HEK293 (cell line): ENCODE results near the gene SLC30A10.
A peak's percentile ranks its signal among the peaks of the same experiment; 100 is the strongest.

Experiments used
- CTCF ChIA-PET: fragments of 350-600 bp; formaldehyde crosslinking; extraction: SDS; loops from one replicate; lab custom pipeline; 2021; ENCODE audit warnings: antibody characterized with exemption; lab: Yijun Ruan, JAX
- POLR2A ChIA-PET: fragments of 300-600 bp; formaldehyde crosslinking; extraction: SDS; loops from one replicate; lab custom pipeline; 2020; ENCODE audit warnings: antibody characterized with exemption, inconsistent platforms; lab: Yijun Ruan, JAX
- H3K27ac ChIP-seq: fragments of 200-500 bp; sonication (Bioruptor generic); 2 replicates; pipeline ENCODE4 v1.5.1; 2014; ENCODE audit warnings: low read depth, low read length, control low read depth, inconsistent platforms; ENCODE audit errors: extremely low read depth
- H3K36me3 ChIP-seq, 2 experiments: fragments of 200-500 bp in 1 of 2; sonication (Bioruptor generic) in 1 of 2; 1 replicate in 1 of 2; 2 replicates in 1 of 2; pipeline ENCODE4 v1.5.1; 2014 to 2017; ENCODE audit warnings: inconsistent platforms in 2 of 2, low read length in 2 of 2; ENCODE audit not compliant: control insufficient read depth in 2 of 2, insufficient read depth in 1 of 2
- H3K4me1 ChIP-seq: fragments of 200-500 bp; sonication (Bioruptor generic); 2 replicates; pipeline ENCODE4 v1.5.1; 2014; ENCODE audit warnings: mild to moderate bottlenecking, low read length, inconsistent platforms; ENCODE audit not compliant: control insufficient read depth, insufficient read depth
- H3K4me3 ChIP-seq: 2 replicates; pipeline ENCODE4 v1.5.1; 2011; ENCODE audit warnings: low read depth, mild to moderate bottlenecking, control low read depth, low read length, moderate library complexity
- H3K9me3 ChIP-seq: fragments of 200-500 bp; sonication (Bioruptor generic); 2 replicates; pipeline ENCODE4 v1.5.1; 2014; ENCODE audit warnings: low read depth, low read length, inconsistent platforms; ENCODE audit not compliant: control insufficient read depth, insufficient read depth
- CTCF ChIP-seq: fragments of 450-650 bp; formaldehyde crosslinking; IDR thresholded peaks from 2 replicates; pipeline ENCODE4 v1.5.1; 2016; ENCODE audit warnings: missing biosample characterization, missing genetic modification characterization
- FEZF1 ChIP-seq: fragments of 450-650 bp; formaldehyde crosslinking; IDR thresholded peaks from 2 replicates; pipeline ENCODE4 v1.5.1; 2016; ENCODE audit warnings: missing biosample characterization, missing genetic modification characterization
- GLI4 ChIP-seq: fragments of 450-650 bp; formaldehyde crosslinking; IDR thresholded peaks from 2 replicates; pipeline ENCODE4 v1.5.1; 2016; ENCODE audit warnings: missing biosample characterization, missing genetic modification characterization
- MZF1 ChIP-seq: fragments of 450-650 bp; formaldehyde crosslinking; IDR thresholded peaks from 2 replicates; pipeline ENCODE4 v1.5.1; 2017; ENCODE audit warnings: missing biosample characterization, missing genetic modification characterization, borderline replicate concordance
- OSR2 ChIP-seq: fragments of 450-650 bp; formaldehyde crosslinking; IDR thresholded peaks from 2 replicates; pipeline ENCODE4 v1.5.1; 2016; ENCODE audit warnings: missing biosample characterization, missing genetic modification characterization
- OVOL3 ChIP-seq: fragments of 450-650 bp; formaldehyde crosslinking; IDR thresholded peaks from 2 replicates; pipeline ENCODE4 v1.5.1; 2016; ENCODE audit warnings: missing biosample characterization, missing genetic modification characterization
- PRDM10 ChIP-seq: fragments of 450-650 bp; formaldehyde crosslinking; IDR thresholded peaks from 2 replicates; pipeline ENCODE4 v1.5.1; 2016; ENCODE audit warnings: missing biosample characterization, missing genetic modification characterization
- SP2 ChIP-seq: fragments of 450-650 bp; formaldehyde crosslinking; IDR thresholded peaks from 2 replicates; pipeline ENCODE4 v1.5.1; 2016; ENCODE audit warnings: missing biosample characterization, missing genetic modification characterization
- ZBTB11 ChIP-seq: fragments of 450-650 bp; formaldehyde crosslinking; conservative IDR thresholded peaks from 2 replicates; pipeline ENCODE4 v1.5.1; 2016; ENCODE audit warnings: low read depth, missing biosample characterization, missing genetic modification characterization
- ZBTB44 ChIP-seq: fragments of 450-650 bp; IDR thresholded peaks from 2 replicates; pipeline ENCODE4 v1.5.1; 2018; ENCODE audit warnings: missing biosample characterization, mild to moderate bottlenecking, missing genetic modification characterization
- ZFP37 ChIP-seq: fragments of 450-650 bp; formaldehyde crosslinking; IDR thresholded peaks from 2 replicates; pipeline ENCODE4 v1.5.1; 2016; ENCODE audit warnings: missing biosample characterization, missing genetic modification characterization
- ZNF10 ChIP-seq: fragments of 450-650 bp; formaldehyde crosslinking; IDR thresholded peaks from 2 replicates; pipeline ENCODE4 v1.5.1; 2017; ENCODE audit warnings: missing biosample characterization, missing genetic modification characterization
- ZNF121 ChIP-seq: fragments of 450-650 bp; formaldehyde crosslinking; IDR thresholded peaks from 2 replicates; pipeline ENCODE4 v1.5.1; 2016; ENCODE audit warnings: missing biosample characterization, missing genetic modification characterization
- ZNF140 ChIP-seq: fragments of 450-650 bp; formaldehyde crosslinking; IDR thresholded peaks from 2 replicates; pipeline ENCODE4 v1.5.1; 2016; ENCODE audit warnings: missing biosample characterization, missing genetic modification characterization
- ZNF2 ChIP-seq: fragments of 450-650 bp; formaldehyde crosslinking; IDR thresholded peaks from 2 replicates; pipeline ENCODE4 v1.5.1; 2016; ENCODE audit warnings: missing biosample characterization, missing genetic modification characterization
- ZNF223 ChIP-seq: fragments of 450-650 bp; formaldehyde crosslinking; IDR thresholded peaks from 2 replicates; pipeline ENCODE4 v1.5.1; 2016; ENCODE audit warnings: missing biosample characterization, missing genetic modification characterization
- ZNF280C ChIP-seq: fragments of 450-650 bp; formaldehyde crosslinking; IDR thresholded peaks from 2 replicates; pipeline ENCODE4 v1.5.1; 2016; ENCODE audit warnings: missing biosample characterization, missing genetic modification characterization
- ZNF37A ChIP-seq: fragments of 450-650 bp; IDR thresholded peaks from 2 replicates; pipeline ENCODE4 v1.5.1; 2018; ENCODE audit warnings: missing biosample characterization, missing genetic modification characterization
- ZNF585B ChIP-seq: fragments of 450-650 bp; formaldehyde crosslinking; IDR thresholded peaks from 2 replicates; pipeline ENCODE4 v1.5.1; 2016; ENCODE audit warnings: missing biosample characterization, missing genetic modification characterization
- ZNF600 ChIP-seq: fragments of 450-650 bp; formaldehyde crosslinking; IDR thresholded peaks from 2 replicates; pipeline ENCODE4 v1.5.1; 2016; ENCODE audit warnings: missing biosample characterization, missing genetic modification characterization
- ZSCAN23 ChIP-seq: fragments of 450-650 bp; formaldehyde crosslinking; IDR thresholded peaks from 2 replicates; pipeline ENCODE4 v1.5.1; 2016; ENCODE audit warnings: missing biosample characterization, missing genetic modification characterization
- ZXDB ChIP-seq: fragments of 450-650 bp; formaldehyde crosslinking; IDR thresholded peaks from 2 replicates; pipeline ENCODE4 v1.5.1; 2016; ENCODE audit warnings: missing biosample characterization, missing genetic modification characterization

The SLC30A10 gene

GRCh38 chr1:219931033-219931432, 2.7 kb upstream of the SLC30A10 start (continued):
- 0 out of 2 replicates have a peak, but pooled peaks have one; percentile 22 for TF ChIP-seq ZBTB11 (tag by site-specific recombination)
- 0 out of 2 replicates have a peak, but pooled peaks have one; percentile 18 for TF ChIP-seq OVOL3
- TF ChIP-seq ZFP37 (tag by site-specific recombination): no peak
- 0 out of 2 replicates have a peak, but pooled peaks have one; percentile 7 for TF ChIP-seq ZNF585B (tag by site-specific recombination)
- TF ChIP-seq PRDM10: peak; percentile 84
- TF ChIP-seq OSR2: peak; percentile 93
- peak; percentile 94 for TF ChIP-seq FEZF1 (tag by site-specific recombination)
- 0 out of 2 replicates have a peak, but pooled peaks have one; percentile 18 for TF ChIP-seq ZBTB44
- TF ChIP-seq MZF1 (tag by site-specific recombination): peak; percentile 33; the same call in 1 of the 2 replicates

- POLR2A ChIA-PET: no interaction called here
- CTCF ChIA-PET: no interaction called here
- Histone ChIP-seq H3K9me3 (no peaks in the 10 kb centered on the region), H3K4me1 (no peaks in the 10 kb centered on the region), H3K4me3 (no peak overlapping the region), H3K36me3 (no peaks in the 10 kb centered on the region), H3K27ac (no peak overlapping the region)
- TF ChIP-seq CTCF (0 out of 2 replicates have a peak, but pooled peaks have one; percentile 46), ZNF121 (tag by site-specific recombination) (0 out of 2 replicates have a peak, but pooled peaks have one; percentile 23), ZNF280C (no peak), ZNF2 (tag by site-specific recombination) (no peak), ZBTB44 (no peak), ZNF600 (tag by site-specific recombination) (peak; percentile 42; the same call in 1 of the 2 replicates), ZSCAN23 (tag by site-specific recombination) (no peak), ZNF37A (tag by site-specific recombination) (no peak), ZNF223 (tag by site-specific recombination) (no peak), ZNF140 (tag by site-specific recombination) (no peak), SP2 (tag by site-specific recombination) (0 out of 2 replicates have a peak, but pooled peaks have one; percentile 1), ZNF10 (tag by site-specific recombination) (peak; percentile 94), ZXDB (tag by site-specific recombination) (no peak), GLI4 (tag by site-specific recombination) (no peak)
Observed at GRCh38 chr1:219928791-219929118, 398 bp upstream of the SLC30A10 start.
